Activated T-helper 1 cell treated with anti-CD3 and anti-CD28 coated beads, Interleukin-2, amount 50 U/mL, for 16 hours (primary cell): ENCODE measurements around the gene CDH12.
"Not testable (repeated sequence)": the region's sequence is repeated elsewhere in the genome, so short reads cannot be mapped to it uniquely, and the experiment has no call there.

Experiments used
- DNase-seq, 2 donors: peaks; one replicate each; pipeline ENCODE4 v3.0.0-alpha.2; 2020; ENCODE audit warnings: low read depth in 1 of 2, low spot score in 1 of 2

The CDH12 gene

GRCh38 chr5:22577006-22577405, 276.1 kb downstream of the CDH12 start:
- DNase-seq = no peak

GRCh38 chr5:22572941-22573340, 280.2 kb downstream of the CDH12 start:
- DNase-seq = no peak

GRCh38 chr5:22567983-22568382, 285.2 kb downstream of the CDH12 start:
- no peak for DNase-seq

- DNase-seq = no peak
These were observed 293.0 kb downstream of the CDH12 start for GRCh38 chr5:22560147-22560546.

- no peak for DNase-seq
These were observed 295.9 kb downstream of the CDH12 start for GRCh38 chr5:22557251-22557650.

- no peak for DNase-seq
These were observed 298.7 kb downstream of the CDH12 start for GRCh38 chr5:22554475-22554874.

GRCh38 chr5:22549876-22550671, 303.1 kb downstream of the CDH12 start:
- no peak for DNase-seq

- DNase-seq = no peak
These were observed 310.8 kb downstream of the CDH12 start for GRCh38 chr5:22542340-22542739.

- no peak for DNase-seq
These were observed 312.1 kb downstream of the CDH12 start for GRCh38 chr5:22541037-22541436.

- DNase-seq = no peak
These were observed 313.4 kb downstream of the CDH12 start for GRCh38 chr5:22539762-22540161.

GRCh38 chr5:22531986-22532385, 321.2 kb downstream of the CDH12 start:
- no peak for DNase-seq

GRCh38 chr5:22521521-22521920, 331.6 kb downstream of the CDH12 start:
- no peak for DNase-seq

- not testable (repeated sequence) for DNase-seq
These were observed 336.6 kb downstream of the CDH12 start for GRCh38 chr5:22516497-22516896.

GRCh38 chr5:22514231-22514630, 338.9 kb downstream of the CDH12 start:
- no peak for DNase-seq

GRCh38 chr5:22505891-22506290, 347.3 kb downstream of the CDH12 start:
- no peak for DNase-seq

GRCh38 chr5:22504411-22504810, 348.7 kb downstream of the CDH12 start:
- no peak for DNase-seq

- DNase-seq = no peak
These were observed 352.6 kb downstream of the CDH12 start for GRCh38 chr5:22500556-22500955.

- DNase-seq = no peak
These were observed 356.5 kb downstream of the CDH12 start for GRCh38 chr5:22496666-22497065.

GRCh38 chr5:22495016-22495720, 358.0 kb downstream of the CDH12 start:
- no peak for DNase-seq

- DNase-seq = no peak
These were observed 364.7 kb downstream of the CDH12 start for GRCh38 chr5:22488427-22488826.

- no peak for DNase-seq
These were observed 372.8 kb downstream of the CDH12 start for GRCh38 chr5:22480305-22480704.

- no peak for DNase-seq
These were observed 379.3 kb downstream of the CDH12 start for GRCh38 chr5:22473886-22474285.

GRCh38 chr5:22471154-22471553, 382.0 kb downstream of the CDH12 start:
- no peak for DNase-seq
